KOPT-K1 (cell line): ENCODE measurements around the gene KCTD15.

Experiments used
- H3K27ac ChIP-seq: fragments of 200-600 bp; sonication (generic); 2 replicates; pipeline ENCODE4 v1.5.1; 2016; ENCODE audit warnings: antibody characterized with exemption, mild to moderate bottlenecking, low read depth, low read length; ENCODE audit not compliant: poor library complexity, severe bottlenecking
- H3K36me3 ChIP-seq: fragments of 200-600 bp; sonication (generic); 2 replicates; pipeline ENCODE4 v1.5.1; 2017; ENCODE audit warnings: antibody characterized with exemption, mild to moderate bottlenecking, low read length, moderate library complexity; ENCODE audit not compliant: insufficient read depth
- H3K9me3 ChIP-seq: fragments of 200-600 bp; sonication (generic); 2 replicates; pipeline ENCODE4 v1.5.1; 2017; ENCODE audit warnings: antibody characterized with exemption, low read length, mild to moderate bottlenecking; ENCODE audit not compliant: insufficient read depth, poor library complexity, severe bottlenecking

Gene KCTD15

DNA sequence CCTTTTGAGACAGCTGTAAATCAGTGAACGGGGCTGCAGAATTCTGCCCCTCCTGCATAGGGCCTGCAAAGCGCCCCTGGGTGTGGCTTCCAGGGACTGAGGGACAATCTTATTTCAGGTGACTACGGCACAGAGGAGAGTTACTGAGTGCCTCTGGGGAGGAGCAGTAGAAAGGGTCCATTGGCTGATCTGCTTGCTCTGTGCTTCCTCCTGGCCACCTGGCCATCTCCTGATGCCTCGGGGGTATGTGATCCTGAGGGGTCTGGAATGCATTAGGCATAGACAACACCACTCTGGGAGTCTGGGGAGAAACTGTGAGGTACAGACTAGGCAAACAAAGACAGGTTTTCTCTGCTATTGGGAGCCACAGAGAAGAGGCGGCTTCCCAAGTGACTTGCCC is 2.8 kb downstream of the KCTD15 start:
- H3K27ac ChIP-seq, result no peak overlapping the region
- H3K9me3 ChIP-seq, result no peaks in the 10 kb centered on the region
- no peaks in the 10 kb centered on the region for H3K36me3 ChIP-seq

DNA sequence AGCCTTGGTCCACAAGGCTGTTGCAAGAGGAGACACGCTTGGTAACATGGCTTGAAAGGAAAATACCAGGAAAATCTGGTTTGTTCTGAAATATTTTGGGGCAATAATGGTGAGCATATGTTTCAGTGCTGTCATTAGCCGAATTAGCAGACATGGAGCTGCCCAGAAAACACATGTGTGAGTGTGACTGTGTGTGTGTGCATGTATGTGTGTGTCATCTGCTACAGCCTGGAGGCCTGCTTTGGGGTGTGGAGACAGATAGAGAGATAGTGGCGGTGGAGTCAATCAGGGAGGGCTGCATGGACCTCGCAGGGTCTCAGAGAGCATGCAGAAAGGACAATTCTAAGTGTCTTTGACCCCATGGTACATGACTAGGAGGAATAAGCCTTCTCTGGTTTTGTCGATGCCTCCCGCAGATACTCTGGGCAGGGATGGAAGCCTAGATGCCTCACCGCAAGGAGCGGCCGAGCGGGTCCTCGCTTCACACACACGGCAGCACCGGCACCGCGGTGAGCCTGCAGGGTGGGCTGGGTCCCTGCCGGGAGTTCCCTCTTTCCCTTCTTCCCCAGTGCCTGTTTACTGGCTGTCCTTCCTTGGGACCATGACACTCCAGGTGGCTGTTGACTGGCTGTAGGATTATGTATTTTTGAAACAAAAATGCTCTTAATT is 3.5 kb downstream of the KCTD15 start:
- Histone ChIP-seq H3K9me3 (no peaks in the 10 kb centered on the region), H3K36me3 (no peaks in the 10 kb centered on the region), H3K27ac (no peak overlapping the region)

DNA sequence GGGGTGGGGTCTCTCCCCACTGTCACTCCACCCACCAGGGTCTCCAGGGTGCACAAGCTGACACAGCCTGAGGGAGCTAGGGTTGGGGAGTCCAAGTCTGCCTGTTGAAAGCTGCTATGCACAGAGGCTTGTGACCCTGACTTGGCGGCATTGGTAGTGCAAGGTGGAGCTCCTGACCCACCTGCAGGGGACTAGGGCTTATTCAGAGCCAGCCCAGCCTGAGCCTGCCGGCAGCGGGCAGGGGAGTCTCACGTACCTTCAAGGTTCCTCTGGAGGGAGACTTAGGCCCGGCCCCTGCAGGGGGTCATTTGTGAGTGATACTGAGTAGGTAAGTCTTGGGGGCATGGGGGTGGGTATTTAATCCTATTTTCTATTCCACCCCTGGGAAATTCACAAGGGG is 4.7 kb downstream of the KCTD15 start:
- no peak overlapping the region for H3K27ac ChIP-seq
- H3K9me3 ChIP-seq, result no peaks in the 10 kb centered on the region
- no peaks in the 10 kb centered on the region for H3K36me3 ChIP-seq

DNA sequence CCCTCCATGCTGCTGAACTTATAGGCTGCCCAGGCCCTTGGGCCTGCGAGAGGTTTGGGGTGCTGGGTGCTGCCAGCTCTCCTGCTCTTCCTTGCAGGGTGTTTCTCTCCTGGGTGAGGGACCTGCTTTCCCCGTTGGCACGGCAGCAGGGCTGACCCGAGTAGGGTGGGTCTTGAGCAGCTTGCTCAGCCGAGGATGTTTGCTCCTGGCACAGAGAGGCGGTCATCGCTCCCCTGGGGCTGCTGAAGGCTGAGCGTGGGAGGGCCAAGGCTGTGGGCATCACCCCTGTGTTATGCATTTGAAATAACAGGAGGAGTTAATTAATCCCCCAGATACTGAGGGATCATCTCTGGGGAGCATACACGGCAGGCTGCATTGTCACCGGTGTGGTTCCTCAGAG is 5.3 kb downstream of the KCTD15 start:
- Histone ChIP-seq H3K9me3 (no peaks in the 10 kb centered on the region), H3K36me3 (no peaks in the 10 kb centered on the region), H3K27ac (no peak overlapping the region)

DNA sequence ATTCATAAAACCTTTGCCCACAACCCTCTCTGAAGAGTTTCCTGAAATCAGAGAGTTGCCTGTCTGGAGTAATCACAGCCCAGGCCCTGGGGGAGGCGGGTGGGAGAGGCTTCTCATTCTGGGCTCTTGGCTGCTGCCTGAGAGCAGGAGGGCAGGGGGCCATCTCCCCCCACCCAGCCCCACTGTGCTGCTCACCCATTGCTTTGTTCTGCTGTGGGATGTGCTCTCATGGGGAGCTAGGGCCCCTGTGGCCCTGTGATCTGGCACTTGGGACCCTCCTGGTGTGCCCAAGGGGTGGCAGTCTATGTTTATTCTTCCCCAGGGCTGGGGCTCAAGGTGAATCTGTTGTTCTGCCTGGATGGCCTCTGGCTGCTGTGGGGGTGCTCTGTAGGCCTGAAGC is 6.1 kb downstream of the KCTD15 start:
- Histone ChIP-seq H3K27ac (no peak overlapping the region), H3K36me3 (no peaks in the 10 kb centered on the region), H3K9me3 (no peaks in the 10 kb centered on the region)

DNA sequence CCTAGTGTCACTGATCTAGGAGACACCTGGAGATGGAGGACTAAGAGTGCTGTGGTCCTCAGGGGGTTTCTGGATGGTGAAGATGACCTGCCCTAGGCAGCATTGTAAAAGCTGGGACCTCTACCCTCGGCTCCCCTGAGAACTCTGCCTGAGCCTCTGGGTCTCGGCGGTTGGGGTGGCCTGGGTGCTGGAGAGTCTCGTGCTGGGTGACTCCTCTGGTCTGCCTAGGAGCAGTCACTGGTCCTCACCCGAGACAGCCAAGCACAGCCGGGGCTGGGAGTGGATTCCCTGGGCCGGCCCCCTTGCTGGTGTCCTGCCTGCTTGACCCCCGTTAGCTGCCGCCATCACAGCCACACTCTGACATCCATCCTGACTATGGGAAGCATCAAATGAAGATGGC is 6.7 kb downstream of the KCTD15 start:
- Histone ChIP-seq H3K9me3 (no peaks in the 10 kb centered on the region), H3K27ac (no peak overlapping the region), H3K36me3 (no peaks in the 10 kb centered on the region)

DNA sequence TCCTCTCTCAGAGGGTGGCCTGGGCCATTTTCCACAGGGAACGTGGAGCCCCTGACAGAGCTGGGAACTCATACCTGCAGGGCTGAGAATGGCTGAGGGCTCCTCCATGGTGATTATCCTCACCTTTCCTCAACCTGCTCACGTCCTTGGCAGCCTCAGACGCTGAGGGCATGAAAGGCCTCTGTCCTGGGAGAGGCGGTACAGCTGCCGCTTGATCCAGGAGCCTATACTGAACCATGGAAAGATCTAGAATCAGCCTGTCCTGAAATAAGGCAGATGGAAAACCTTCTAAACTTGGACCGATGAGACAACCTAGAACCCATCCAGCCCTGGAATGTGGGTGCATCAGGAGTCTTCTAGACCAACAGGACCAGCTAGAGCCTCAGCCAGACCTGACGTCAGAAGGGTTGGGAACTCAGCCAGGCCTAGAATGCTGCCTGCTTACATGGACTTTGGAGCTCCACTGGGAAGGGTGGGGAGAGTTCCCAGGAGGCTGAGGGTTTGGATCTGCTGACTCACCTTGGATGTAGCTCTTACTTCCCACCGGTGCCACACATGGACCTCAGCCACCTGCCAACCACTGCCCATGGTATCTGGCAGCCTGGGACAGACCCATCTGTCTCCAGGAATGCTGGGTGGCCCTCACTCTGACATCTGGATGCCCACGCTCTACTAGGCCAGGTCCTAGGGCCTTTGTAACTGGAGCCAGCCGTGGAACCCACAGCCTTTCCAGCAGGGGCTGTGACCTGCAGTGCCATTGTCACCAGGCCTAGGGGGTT is 7.5 kb downstream of the KCTD15 start:
- no peak overlapping the region for H3K27ac ChIP-seq
- no peaks in the 10 kb centered on the region for H3K36me3 ChIP-seq
- H3K9me3 ChIP-seq, result no peaks in the 10 kb centered on the region

DNA sequence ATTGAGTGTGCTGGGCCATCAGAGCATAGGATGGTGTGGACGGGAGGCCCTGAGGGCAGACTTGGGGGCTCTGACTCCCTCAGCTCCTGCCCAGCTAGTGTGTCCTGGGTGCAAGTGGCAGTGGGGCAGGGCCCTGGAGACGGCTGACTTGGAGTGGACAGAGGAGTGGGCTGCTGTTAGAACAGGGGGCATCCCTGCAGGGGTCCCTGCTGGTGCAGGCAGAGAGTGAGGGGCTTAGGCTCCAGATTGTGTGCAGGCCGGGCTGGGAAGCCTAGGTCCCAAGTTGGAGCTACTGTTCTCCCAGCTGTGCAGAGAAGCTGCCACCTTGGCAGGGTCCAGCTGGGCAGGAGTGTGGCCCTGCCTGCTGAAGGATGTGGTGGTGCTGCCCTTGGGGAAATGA is 8.6 kb downstream of the KCTD15 start:
- Histone ChIP-seq H3K27ac (no peak overlapping the region), H3K9me3 (no peaks in the 10 kb centered on the region), H3K36me3 (no peaks in the 10 kb centered on the region)

DNA sequence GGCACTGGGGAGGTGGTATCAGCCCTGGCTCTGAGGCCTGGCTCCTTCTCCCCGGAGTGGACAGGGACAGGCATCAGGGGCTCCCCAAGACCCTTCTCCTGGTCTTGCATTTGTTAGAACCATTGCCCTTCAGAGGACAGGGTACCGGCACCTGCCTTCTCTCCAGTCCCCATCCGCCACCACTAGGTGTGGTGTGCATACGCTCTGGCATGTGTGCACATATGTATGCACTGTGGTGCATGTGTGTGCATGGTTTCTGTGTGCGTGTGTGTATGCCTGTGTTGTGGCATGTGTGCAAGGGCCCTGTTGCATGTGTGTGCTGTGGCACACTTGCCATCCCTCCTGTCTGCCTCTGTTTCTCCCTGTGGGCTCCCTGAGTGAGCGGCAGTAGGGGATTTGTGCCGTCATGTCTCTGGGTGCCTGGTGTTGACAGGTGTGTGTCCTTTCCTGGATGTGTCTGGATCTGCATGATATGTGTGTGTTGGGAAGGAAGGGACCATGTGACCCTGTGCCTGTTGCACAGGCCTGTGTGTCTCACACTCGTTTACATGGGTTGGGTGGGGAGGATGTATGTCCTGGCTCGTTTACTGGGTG is 9.3 kb downstream of the KCTD15 start:
- no peaks in the 10 kb centered on the region for H3K9me3 ChIP-seq
- H3K27ac ChIP-seq, result no peak overlapping the region
- no peaks in the 10 kb centered on the region for H3K36me3 ChIP-seq

DNA sequence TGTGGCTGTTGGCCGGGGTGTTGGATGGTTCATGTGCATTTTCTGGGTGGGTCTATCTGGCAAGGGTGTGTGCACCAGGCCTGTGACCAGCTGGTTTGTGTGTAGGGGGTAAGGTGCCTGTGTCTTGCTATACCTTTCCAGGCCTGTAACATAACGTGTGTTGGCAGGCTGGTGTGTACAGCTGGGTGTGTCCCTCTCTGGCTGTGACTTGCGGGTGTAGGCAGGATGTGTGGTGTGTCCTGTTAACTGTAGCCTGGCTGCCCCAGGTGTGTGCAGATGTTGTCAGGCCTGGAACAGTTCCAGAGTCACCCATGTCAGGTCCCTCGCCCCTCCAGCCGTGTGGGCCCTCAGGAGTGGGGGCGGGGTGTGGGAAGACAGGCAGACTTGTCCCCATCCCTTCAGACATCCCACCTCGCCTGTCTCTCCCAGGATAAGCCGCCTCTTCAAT is 9.8 kb downstream of the KCTD15 start:
- Histone ChIP-seq H3K9me3 (no peaks in the 10 kb centered on the region), H3K36me3 (no peaks in the 10 kb centered on the region), H3K27ac (no peak overlapping the region)

DNA sequence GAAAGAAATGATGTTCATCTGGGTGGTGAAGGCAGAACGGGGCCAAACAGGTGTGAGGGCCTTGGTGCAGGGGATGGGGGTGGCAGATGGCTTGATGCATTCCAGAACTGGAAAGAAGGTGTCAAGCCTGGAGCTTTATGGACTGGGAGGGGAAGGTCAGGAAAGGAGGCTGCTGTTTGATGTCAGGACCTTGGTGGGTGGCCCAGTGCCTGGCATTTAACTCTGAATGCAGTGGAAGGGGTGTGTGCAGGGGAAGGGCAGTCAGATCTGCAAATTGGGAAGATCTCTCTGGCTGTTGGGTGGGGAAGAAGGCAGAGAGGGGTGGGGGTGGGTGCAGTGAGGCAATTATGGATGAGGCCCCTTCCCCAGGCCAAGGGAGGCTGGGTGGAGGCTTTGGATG is 11.7 kb downstream of the KCTD15 start:
- Histone ChIP-seq H3K27ac (no peak overlapping the region), H3K9me3 (no peaks in the 10 kb centered on the region), H3K36me3 (no peaks in the 10 kb centered on the region)

DNA sequence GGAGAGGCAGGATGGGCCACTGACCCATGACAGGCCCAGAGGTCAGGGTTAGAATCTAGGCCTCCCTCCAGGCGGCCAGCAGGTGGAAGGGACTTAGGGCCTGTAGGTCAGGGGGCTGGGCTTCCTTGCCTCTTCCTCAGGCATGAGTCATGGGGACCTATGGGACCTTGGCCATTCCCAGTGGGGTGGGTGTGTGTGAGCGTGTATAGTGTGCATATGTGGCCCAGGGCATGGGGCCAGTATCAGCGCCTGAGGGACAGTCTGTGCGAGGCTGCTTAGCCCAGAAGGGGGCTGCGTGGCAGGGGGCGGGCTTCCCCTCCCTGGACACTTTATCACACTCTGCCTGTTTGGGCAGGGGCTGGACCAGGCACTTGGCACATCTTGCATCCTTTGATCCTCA is 13.3 kb downstream of the KCTD15 start:
- Histone ChIP-seq H3K9me3 (no peaks in the 10 kb centered on the region), H3K36me3 (no peaks in the 10 kb centered on the region), H3K27ac (no peak overlapping the region)

DNA sequence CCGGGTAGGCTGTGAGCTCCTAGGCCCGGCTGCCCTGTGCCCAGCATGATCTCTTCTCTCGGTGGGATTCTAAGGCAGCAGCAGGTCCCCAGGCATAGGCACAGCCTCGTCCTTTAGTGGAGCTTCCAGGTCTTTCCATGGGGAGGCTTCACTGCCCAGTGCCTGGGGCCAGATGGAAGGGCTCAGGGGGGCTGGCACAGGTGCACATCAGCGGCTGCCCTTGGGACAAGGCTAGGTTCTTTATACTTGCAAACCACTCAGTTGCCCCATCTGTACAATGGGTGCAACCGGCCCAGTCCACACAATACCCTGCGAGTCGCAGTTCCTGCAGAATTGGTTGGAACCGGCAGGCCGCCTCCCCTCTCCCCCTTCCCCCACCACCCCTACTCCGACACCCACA is 14.2 kb downstream of the KCTD15 start:
- no peaks in the 10 kb centered on the region for H3K9me3 ChIP-seq
- H3K27ac ChIP-seq, result no peak overlapping the region
- no peaks in the 10 kb centered on the region for H3K36me3 ChIP-seq

DNA sequence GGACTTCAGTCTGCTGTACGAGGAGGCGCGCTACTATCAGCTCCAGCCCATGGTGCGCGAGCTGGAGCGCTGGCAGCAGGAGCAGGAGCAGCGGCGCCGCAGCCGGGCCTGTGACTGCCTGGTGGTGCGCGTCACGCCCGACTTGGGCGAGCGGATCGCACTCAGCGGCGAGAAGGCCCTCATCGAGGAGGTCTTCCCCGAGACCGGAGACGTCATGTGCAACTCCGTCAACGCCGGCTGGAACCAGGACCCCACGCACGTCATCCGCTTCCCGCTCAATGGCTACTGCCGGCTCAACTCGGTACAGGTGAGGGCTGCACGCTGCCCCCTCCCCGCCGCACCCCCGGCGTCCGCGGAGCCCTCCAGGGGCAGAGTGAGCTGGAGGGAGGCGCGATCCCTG is 14.6 kb downstream of the KCTD15 start:
- H3K27ac ChIP-seq, result no peak overlapping the region
- no peaks in the 10 kb centered on the region for H3K9me3 ChIP-seq
- H3K36me3 ChIP-seq, result no peaks in the 10 kb centered on the region

DNA sequence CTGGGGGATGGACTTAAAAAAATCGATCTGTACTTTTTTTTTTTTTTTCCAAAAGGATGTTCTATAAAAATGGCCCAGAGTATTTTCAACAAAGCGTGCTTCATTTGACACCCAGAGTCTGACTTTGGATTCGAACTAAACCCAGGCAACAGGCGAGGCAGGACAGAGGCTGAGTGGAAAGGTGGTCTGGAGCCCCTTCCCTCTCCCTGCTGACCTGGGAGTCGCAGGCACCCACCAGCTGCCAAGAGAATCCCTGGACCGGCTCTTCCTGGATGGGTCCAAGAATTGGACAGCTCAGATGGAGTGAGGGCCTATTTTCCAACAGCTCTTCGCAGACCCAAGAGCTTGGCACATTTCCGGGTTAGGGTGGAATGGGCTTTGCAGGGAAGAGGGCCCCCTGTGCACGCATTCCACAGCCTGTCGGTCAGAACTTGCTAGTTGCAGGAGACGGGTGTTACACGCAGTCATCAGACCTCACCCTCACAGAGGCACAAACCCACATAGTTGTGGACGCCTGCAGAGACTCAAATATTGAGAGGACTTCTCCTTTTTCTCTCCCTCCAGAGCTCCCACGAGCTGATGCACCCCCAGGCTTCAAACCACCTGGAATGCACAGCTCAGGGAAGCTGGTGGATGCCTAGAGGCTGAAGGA is 15.2 kb downstream of the KCTD15 start:
- no peaks in the 10 kb centered on the region for H3K36me3 ChIP-seq
- no peak overlapping the region for H3K27ac ChIP-seq
- H3K9me3 ChIP-seq, result no peaks in the 10 kb centered on the region
